NB4 (cell line): ENCODE measurements around the gene UNC5B.

ENCODE experiments used
- CTCF ChIP-seq: IDR thresholded peaks from one replicate; pipeline ENCODE4 v1.5.1; 2012; ENCODE audit warnings: low read depth, low read length
- MYC ChIP-seq: IDR thresholded peaks from 2 replicates; pipeline ENCODE4 v1.6.1; 2011; ENCODE audit warnings: low read depth, low read length
- POLR2A ChIP-seq: IDR thresholded peaks from 2 replicates; pipeline ENCODE4 v1.6.1; 2011; ENCODE audit warnings: mild to moderate bottlenecking; ENCODE audit not compliant: insufficient read length; ENCODE audit errors: extremely low read depth
- TF ChIP-seq, protein P1 (sequence below): IDR thresholded peaks from 2 replicates; pipeline ENCODE4 v1.6.1; 2011; ENCODE audit warnings: low read depth, low read length

DNA sequence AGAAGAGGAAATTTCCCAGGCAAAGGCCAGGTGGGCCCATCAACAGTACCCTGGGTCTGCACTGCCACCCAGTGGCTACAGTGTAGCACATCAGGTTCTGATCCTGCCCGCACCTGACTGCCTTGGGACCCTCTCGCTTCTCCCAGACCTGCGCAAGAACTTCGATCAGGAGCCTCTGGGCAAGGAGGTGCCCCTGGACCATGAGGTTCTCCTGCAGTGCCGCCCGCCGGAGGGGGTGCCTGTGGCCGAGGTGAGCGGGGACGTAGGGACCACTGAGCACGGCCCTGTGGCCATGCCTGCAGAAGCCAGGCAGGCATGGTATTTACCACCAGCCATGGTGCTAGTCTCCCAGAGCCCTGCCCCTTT lies 72.8 kb downstream of the UNC5B start:
- TF ChIP-seq POLR2A (no peak), CTCF (peak; percentile 83), MYC (no peak)
- TF ChIP-seq, protein P1, sequence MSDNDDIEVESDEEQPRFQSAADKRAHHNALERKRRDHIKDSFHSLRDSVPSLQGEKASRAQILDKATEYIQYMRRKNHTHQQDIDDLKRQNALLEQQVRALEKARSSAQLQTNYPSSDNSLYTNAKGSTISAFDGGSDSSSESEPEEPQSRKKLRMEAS, result no peak
